ENCODE results near the gene P3H3.

Gene P3H3, protein sequence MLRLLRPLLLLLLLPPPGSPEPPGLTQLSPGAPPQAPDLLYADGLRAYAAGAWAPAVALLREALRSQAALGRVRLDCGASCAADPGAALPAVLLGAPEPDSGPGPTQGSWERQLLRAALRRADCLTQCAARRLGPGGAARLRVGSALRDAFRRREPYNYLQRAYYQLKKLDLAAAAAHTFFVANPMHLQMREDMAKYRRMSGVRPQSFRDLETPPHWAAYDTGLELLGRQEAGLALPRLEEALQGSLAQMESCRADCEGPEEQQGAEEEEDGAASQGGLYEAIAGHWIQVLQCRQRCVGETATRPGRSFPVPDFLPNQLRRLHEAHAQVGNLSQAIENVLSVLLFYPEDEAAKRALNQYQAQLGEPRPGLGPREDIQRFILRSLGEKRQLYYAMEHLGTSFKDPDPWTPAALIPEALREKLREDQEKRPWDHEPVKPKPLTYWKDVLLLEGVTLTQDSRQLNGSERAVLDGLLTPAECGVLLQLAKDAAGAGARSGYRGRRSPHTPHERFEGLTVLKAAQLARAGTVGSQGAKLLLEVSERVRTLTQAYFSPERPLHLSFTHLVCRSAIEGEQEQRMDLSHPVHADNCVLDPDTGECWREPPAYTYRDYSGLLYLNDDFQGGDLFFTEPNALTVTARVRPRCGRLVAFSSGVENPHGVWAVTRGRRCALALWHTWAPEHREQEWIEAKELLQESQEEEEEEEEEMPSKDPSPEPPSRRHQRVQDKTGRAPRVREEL

DNA sequence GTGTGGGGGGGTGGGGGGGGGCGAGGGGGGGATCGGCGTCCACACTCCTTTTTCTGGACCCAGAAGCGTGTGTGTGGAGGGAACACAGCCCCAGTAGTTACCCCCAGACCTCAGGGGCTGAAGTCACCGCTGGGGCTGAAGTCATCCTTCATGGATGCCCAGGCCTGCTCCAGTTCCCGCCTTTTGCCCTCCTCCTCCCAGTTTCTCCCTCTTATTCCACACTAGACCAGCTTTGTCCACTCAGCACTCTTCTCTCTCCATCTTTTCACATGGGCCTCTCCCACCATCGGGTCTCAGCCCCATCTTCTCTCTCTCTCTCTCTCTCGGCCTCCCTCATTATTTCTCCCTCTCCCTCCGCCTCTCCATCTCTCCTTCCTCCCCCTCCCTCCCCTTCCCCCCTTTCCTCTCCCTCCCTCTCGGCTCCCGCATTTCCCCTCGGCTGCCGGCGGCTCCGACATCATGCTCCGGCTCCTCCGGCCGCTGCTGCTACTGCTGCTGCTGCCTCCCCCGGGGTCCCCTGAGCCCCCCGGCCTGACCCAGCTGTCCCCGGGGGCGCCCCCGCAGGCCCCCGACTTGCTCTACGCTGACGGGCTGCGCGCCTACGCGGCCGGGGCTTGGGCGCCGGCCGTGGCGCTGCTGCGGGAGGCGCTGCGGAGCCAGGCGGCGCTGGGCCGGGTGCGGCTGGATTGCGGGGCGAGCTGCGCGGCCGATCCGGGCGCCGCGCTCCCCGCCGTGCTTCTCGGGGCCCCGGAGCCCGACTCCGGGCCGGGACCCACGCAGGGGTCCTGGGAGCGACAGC lies at the start of gene P3H3:
P3H3 (plus strand) TSS at position 426 of the 799 bp plus-strand sequence; CDS start at position 460, 34 bp downstream.
- no peak for DNase-seq

DNA sequence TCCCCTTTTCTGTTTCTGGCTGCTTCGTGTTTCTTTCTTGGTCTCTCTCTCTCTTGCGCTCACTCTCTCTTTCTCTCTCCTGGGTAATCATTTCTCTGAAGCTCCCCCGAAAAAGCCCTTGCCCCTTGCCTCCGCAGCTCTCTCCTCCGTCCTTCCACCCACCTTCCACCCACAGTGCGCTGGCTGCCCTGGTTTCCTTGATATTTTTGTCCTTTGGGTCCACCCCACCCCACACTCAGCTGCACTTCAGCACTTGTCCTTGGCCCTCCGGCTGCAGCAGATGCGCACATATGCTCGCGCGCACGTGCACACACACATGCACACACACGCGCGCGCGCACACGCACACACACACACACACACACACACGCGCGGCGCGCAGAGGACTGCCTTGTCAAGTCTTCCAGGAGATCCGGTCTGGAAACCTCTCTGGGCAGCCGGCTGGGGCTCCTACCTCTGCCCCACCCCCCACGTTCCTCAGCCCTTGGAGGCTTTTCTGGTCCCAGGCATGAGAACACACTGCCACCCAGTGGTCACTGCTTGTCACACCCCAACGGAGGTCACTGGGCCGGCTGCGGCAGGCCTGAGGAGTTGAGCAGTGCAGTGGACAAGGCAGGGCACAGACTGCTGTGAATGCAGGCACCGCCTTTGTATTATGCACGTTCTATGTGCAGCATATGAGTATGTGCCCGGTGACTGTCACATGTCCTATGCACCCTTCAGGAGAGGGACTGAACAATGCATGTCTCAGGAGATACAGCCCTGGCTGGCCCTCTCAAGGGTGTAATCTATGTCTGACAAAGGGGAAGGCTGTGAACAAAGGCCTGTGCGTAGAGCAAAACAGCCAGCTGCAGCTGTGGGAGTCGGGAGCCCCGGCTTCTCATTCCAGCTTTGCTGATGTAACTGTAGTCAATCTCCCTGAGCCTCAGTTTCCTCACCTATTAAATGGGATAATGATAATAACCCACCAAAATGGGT lies 49.3 kb upstream of the P3H3 start:
- peak; percentile 81 for DNase-seq

DNA sequence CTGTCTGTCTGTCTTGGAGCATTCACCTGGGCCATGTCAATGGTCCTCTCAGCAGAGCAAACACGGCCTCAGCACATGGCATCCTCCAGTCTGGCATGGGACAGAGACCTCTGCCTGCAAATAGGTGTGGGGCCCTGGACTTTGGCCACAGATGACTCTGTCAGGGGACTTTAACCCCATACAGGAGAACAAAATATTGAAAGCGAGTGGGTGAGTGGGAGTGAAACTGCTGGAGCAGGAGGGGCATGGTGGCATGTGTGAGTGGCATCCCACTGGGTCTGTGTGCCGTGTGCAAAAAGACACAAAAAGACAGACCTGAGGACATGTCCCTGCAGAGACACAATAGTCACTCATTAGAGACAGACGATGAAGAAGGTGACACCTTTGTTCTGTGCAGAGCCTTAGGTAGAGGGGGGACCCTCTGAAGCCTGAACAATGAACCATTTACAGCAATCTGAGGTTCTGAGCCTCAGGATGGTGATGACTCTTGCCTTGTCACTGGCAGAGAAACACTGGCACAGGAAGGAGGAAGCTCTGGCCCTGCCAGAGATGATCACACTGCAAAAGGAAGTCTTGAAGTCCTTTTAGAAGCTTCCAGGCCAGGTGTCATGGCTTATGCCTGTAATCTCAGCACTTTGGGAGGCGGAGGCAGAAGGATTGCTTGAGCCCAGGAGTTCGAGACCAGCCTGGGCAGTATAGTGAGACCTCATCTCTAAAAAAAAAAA lies 48.3 kb upstream of the P3H3 start:
- no peak for DNase-seq

DNA sequence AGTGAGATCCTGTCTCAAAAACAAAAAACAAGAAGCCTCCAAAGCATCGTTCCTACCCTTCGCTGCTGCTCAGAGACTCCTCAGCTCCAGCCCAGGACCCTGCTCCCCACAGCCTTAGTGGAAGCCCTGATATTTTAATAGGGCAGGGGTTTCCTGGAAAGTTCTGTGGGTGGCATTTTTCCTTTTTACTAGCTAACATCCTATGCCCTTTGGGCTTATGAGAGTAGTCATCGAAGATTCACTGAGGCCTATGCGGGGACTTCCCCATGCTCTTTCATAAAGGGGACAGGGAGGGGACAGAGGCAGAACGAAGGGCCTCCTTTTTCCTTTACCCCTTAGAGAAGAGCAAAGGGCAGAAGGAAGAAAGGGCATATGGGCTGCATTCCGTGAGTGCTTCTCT lies 47.6 kb upstream of the P3H3 start:
- no peak for DNase-seq

DNA sequence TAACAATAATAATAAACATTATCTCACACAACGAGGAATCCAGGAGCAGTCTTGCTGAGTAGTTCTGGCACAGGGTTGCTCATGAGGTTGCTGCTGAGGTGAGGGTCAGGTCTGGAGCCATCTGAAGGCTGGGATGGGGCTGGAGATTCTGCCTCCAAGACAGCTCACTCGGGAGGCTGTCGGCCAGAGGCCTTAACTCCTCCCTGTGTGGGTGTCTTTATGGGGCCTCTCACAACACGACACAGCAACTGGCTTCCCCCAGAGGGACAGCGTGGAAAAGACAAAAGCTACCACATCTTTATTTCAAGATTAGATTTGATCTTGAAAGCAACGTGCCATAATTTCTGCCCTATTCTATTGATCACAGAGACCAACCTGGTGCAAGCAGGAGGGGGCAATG lies 46.1 kb upstream of the P3H3 start:
- DNase-seq: no peak

DNA sequence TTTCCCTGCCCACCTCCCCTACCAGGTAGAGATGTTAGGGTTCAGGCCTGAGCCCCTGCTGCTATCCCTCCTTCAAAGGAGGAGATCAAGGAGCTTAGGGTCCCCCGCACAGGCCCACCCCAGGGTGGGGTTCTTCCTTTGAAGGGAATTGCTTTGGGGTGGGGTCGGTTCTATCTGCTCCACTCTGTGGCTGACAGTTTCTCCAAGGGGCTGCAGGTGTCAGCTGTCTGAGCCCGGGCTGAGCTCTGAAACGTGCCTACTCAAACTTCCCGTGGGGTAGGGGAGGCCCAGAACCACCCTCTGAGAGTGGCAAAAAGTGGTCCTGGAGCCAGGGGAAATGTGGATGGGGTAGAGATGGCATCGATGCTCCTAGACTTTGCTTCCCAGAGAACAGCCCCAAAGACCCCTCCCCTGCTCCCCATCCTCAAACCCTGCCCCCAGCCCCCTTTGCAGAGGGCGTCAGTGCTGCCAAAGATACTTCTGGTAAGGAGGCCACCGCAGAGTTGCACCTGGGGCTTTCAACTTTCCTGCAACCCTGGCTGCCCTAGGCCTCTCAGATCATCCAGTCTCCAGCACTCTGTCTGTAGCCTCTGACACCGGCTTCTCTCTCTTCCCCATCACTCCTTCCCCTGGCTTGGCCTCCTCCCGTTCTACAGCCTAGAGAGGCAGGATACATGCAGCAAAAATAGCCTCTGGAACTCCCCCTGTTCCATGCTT lies 45.2 kb upstream of the P3H3 start:
- DNase-seq: no peak

DNA sequence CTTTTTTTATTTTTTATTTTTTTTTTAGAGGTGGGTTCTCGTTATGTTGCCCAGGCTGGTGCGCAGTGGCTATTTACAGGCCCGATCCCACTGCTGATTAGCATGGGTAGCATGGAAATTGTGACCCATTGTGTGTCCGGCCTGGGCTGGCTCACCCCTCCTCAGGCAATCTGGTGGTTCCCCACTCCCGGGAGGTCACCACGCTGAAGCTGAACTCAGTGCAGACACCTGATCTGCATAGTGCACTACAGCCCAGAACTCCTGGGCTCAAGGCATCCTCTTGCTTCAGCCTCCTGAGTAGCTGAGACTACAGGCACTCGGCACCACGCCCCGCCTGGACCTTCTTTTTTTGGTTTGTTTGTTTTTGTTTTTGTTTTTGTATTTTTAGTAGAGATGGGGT lies 44.4 kb upstream of the P3H3 start:
- DNase-seq: no peak

DNA sequence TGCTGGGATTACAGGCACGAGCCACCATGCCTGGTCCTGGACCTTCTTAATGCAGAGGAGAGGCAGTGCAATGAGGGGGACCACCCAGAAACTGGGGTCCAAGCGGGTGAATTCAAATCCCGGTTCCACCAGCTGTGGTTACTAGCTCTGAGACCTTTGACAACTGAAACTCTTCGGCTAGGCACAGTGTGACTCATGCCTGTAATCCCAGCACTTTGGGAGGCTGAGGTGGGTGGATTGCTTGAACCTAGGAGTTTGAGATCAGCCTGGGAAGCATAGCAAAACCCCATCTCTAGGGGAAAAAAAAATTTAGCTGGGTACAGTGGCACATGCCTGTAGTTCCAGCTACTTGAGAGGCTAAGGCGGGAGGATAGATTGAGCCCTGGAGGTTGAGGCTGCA lies 43.9 kb upstream of the P3H3 start:
- no peak for DNase-seq

DNA sequence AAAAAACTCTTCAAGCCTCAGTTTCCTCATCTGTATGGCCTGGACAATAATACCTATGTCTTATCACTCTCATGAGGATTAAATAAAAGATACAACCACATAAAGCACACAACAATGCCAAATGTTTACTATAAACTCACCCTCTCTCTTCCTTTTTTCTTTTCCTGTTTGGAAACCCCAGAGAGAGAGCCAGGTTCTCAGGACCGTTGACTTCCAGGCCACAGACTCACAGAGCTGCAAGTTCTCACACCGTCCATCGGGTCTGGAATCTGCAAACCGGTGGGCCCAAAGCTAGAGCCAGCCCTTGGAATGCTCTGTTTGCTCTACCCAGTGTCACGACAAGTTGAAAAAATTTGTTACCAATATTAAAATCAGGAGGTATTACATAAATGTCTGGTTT lies 43.4 kb upstream of the P3H3 start:
- no peak for DNase-seq

DNA sequence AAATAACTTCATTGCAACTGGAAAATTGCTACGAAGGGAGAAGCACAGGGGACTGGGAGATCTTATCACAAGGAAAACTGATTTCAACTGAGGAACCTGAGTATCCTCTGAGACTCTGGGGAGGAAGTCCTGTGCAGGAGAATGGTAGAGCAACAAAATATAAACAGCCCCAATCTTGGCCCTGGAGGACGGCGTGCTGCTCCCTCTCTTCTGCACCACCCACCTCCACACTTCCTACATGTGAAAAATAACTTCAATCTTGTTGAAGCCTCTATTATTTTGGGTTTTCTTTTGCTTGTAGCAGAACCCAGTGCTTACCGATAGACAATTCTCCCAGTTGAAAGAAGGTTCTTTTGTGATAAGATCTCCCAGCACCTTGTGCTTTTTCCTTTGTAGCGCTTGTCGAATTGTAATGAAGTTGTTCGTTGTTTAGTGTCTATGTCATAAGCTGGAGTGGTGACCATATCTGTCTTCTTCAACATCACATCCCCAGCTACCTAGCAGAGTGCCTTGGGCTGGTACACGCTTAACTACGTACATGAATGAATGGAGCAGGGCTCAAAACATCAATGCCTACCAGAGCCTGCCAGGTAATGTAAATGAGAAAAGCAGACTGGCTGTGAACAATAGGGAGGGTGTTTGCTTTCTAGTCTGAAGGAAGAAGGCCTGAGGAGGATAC lies 41.7 kb upstream of the P3H3 start:
- no peak for DNase-seq

DNA sequence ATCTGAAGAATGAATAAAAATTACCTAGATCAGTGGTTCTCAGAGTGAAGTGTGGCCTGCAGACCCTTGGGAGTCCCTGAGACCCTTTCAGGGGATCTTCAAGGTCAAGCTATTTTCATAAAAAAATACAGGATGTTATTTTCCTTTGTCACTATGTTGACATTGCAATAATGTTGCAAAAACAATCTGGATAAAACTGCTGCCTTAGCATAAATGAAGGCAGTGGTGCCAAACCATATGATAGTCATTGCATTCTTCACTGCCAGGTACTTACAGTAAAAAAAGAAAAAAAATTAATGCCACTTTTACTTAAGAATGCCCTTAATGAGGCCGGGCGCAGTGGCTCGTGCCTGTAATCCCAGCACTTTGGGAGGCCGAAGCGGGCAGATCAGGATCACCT lies 40.9 kb upstream of the P3H3 start:
- no peak for DNase-seq

DNA sequence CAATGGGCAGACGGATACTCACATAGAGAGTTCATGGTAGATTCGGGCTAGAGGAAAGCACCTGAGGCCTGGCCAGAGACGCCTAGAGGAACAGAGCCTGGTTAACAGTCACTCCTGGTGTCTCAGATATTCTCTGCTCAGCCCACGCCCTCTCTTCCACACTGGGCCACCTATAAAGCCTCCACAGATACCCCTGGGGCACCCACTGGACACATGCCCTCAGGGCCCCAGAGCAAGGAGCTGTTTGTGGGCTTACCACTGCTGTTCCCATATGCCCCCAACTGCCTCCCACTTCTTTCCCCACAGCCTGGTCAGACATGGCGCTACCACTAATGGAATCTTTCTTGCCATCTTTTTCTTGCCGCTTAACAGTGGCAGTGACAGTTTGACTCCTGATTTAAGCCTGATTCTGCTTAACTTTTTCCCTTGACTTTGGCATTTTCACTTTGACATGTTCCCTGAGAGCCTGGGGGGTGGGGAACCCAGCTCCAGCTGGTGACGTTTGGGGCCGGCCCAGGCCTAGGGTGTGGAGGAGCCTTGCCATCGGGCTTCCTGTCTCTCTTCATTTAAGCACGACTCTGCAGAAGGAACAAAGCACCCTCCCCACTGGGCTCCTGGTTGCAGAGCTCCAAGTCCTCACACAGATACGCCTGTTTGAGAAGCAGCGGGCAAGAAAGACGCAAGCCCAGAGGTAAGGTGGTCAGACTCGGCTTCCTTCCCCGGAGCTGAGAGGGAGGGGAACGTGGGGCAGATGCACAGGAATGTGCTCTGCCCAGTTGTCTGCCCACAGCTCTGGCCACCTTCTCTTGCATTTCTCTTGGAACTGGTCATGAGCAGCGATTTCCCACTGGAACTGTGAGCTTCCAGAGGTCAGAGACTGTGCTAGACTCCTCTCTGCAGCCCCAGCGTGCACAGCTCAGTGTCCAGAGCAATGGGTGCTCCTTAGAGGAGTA lies 39.0 kb upstream of the P3H3 start, which contains the start of gene CD4:
CD4 (plus strand) TSS at position 557 of the 953 bp plus-strand sequence. CDS start 10,611 bp downstream, outside the sequence.
- DNase-seq: no peak

DNA sequence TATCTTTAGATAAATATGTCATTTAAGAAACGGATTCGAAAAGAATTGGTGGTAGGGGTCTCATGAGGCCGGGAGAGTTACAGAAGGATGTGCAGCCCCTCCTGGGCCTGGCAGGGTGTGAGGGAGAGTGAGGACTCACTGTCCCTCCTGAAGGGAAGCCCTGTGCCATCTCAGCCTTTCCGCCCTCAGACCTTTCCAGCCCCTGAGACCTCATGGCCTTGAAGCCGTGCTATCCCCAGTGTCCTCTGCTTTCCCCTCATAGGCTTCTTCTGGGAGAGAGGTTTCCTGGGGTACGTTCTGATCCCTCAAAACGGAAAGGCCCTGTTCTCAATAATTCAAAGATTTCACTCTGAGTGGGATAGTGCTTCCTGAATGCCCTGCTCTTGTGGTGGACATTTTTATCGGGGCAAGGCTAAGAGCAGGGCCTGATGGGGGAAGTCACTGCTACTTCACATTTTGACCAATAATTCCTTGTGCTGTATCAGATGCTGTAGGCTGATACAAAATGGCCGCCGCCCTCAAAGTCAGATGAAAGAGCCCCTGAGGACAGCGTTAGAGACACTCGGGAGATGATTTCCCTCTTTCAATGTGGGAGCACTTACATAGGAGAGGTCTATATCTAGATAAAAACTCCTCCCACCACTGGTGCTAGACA lies 37.6 kb upstream of the P3H3 start:
- no peak for DNase-seq

DNA sequence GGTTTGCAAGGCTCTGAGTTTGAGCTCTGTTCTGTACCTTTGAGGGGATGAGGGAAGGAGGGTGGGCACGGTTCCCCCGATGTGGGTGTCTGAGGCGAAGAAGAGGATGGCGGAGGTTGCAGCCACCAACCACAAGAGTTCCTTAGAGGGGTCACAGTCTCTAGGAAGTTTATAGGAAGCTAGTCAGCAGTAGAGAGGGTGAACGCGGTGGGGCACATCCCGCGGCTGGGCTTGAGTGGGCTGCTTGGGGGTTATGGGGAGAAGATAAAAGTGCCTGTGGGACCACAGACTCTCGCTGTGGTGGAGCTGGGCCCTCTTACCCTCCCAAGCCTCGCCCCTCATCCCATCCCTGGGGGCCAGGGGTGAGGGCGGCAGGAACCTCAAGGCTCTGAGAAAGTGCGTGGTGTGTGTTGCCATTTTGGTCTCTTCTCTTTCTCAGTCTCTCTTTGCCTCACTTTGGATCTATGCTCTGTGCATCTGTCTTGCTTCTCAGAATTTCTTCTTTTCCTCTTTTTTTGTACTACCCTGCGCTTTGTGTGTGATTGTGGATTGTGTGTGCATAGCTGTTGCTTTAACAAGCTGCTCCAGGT lies 36.2 kb upstream of the P3H3 start:
- DNase-seq: no peak

DNA sequence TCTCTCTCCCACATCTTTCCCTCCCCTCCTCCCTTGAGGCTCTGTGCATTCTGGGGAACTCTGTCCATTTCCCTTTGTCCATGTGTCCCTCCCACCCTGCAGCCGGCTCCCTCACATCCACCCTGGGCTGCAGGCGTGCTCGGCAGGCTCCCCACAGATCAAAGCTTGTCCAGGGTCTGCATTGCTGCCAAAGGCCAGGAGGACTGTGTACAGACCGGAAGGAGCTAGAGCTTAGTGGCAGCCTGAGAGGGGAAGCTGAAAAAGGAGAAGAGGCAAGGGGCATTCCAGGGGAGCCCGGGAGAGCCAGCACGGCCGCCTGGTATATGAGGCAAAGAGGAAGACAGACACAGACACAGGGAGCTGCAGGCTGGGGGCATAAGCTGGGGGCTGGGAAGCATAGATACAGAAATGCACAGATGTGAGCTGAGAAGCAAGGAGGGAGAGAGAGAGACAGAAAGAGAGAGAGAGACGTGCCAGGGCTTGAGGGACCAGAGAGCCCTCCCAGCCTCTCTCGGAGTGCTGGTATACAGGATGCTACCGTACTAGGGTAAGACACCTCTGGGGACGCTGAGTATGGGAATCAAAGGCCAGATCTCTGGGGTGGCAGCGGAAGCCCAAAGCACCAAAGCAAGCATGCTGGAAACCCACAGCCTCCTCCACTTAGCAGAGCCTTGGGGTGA lies 35.5 kb upstream of the P3H3 start:
- no peak for DNase-seq

DNA sequence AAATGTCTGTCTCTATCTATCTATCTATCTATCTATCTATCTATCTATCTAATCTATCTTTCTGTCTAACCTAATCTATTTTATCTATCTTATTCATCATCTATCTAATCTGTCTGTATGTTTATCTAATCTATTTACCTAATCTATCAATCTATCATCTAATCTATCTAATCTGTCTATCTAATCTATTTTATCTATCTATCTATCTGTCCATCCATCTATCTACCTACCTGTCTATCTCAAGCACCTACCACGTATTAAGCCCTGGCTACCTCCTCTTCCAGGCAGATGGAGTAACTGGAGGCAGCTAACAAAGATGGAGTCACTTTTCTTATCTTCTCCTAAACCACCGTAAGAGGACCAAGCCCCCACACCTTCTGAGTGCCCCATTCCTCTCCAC lies 33.1 kb upstream of the P3H3 start:
- DNase-seq: no peak

DNA sequence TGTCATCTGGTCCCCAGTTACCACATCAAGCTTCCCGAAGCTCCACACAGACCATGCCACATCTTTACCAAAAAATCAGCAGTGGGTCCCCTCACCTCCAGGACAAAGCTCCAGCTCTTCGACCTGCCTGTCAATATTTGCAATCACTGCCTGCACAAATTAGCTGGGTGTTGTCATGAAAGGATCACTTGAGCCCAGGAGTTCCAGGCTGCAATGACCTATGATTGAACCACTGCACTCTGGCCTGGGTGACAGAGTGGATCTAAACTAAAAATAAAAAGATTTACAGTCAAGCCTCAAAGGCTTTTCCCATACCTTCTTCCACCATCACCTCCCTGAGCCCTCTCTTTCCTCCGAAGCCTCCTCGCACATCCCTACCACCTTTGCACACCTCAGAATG lies 31.6 kb upstream of the P3H3 start:
- no peak for DNase-seq

Measured in NCI-H1092 (cell line).